Astrocyte of the hippocampus (primary cell): Measurements from ENCODE around the gene SLC39A5.
A peak's percentile ranks its signal among the peaks of the same experiment; 100 is the strongest.

ENCODE experiments used
- DNase-seq: peaks from one replicate; pipeline ENCODE4 v3.0.0; 2011; ENCODE audit warnings: low read depth, low spot score

The SLC39A5 gene

GRCh38 chr12:56229916-56230431 lies at the start of gene SLC39A5:
SLC39A5 (plus strand) TSS chr12:56230051; CDS start chr12:56231275, 1,224 bp downstream.
- DNase-seq = no peak

GRCh38 chr12:56186957-56187356 lies 42.9 kb upstream of the SLC39A5 start:
- no peak for DNase-seq

- DNase-seq = no peak
Measured at GRCh38 chr12:56188131-56188777, 41.6 kb upstream of the SLC39A5 start.

GRCh38 chr12:56188778-56189098 lies 41.1 kb upstream of the SLC39A5 start:
- DNase-seq = peak; percentile 36

- DNase-seq = peak; percentile 96
Measured at GRCh38 chr12:56189099-56189917, 40.5 kb upstream of the SLC39A5 start, which contains the start of gene SMARCC2. SMARCC2 (minus strand) TSS chr12:56189483; CDS start chr12:56189461, 22 bp downstream.

- peak; percentile 95 for DNase-seq
Measured at GRCh38 chr12:56189918-56190694, 39.7 kb upstream of the SLC39A5 start.

- no peak for DNase-seq
Measured at GRCh38 chr12:56190695-56191155, 39.1 kb upstream of the SLC39A5 start.

GRCh38 chr12:56192582-56192981 lies 37.3 kb upstream of the SLC39A5 start:
- no peak for DNase-seq

- peak; percentile 89 for DNase-seq
Measured at GRCh38 chr12:56193025-56193578, 36.7 kb upstream of the SLC39A5 start.

- peak; percentile 70 for DNase-seq
Measured at GRCh38 chr12:56196818-56197550, 32.9 kb upstream of the SLC39A5 start.

GRCh38 chr12:56197921-56198635 lies 31.8 kb upstream of the SLC39A5 start:
- no peak for DNase-seq

- peak; percentile 32 for DNase-seq
Measured at GRCh38 chr12:56198836-56199235, 31.0 kb upstream of the SLC39A5 start.

- no peak for DNase-seq
Measured at GRCh38 chr12:56202366-56202765, 27.5 kb upstream of the SLC39A5 start.

- DNase-seq = no peak
Measured at GRCh38 chr12:56202838-56203237, 27.0 kb upstream of the SLC39A5 start.

- DNase-seq = no peak
Measured at GRCh38 chr12:56204275-56204674, 25.6 kb upstream of the SLC39A5 start.

GRCh38 chr12:56205445-56205844 lies 24.4 kb upstream of the SLC39A5 start:
- no peak for DNase-seq

GRCh38 chr12:56206452-56207166 lies 23.2 kb upstream of the SLC39A5 start:
- DNase-seq = peak; percentile 74

GRCh38 chr12:56208006-56208405 lies 21.8 kb upstream of the SLC39A5 start:
- no peak for DNase-seq

GRCh38 chr12:56212361-56212760 lies 17.5 kb upstream of the SLC39A5 start:
- DNase-seq = no peak

GRCh38 chr12:56213878-56214277 lies 16.0 kb upstream of the SLC39A5 start:
- DNase-seq = no peak
